HL-60/S4 treated with phorbol 12-myristate 13-acetate at 8.2 ng/mL for 4 days and 3 days (cell line): ENCODE data around the gene PAPOLB.

Experiments
- in situ Hi-C: fragments of 300-500 bp; cut with MboI; formaldehyde crosslinking; loops from 2 replicates; pipeline ENCODE4 v1.15.0; 2022; ENCODE audit warnings: low sequenced_read_pairs

The PAPOLB gene

GRCh38 chr7:4878336-4879335 lies 16.8 kb upstream of the PAPOLB start:
- in situ Hi-C loops: no loop called here

GRCh38 chr7:4876586-4876985 lies 14.8 kb upstream of the PAPOLB start:
- in situ Hi-C loops: no loop called here

- in situ Hi-C loops: no loop called here
Observed at GRCh38 chr7:4875391-4875790, 13.6 kb upstream of the PAPOLB start.

- in situ Hi-C loops: no loop called here
Observed at GRCh38 chr7:4873071-4873944, 11.5 kb upstream of the PAPOLB start.

DNA sequence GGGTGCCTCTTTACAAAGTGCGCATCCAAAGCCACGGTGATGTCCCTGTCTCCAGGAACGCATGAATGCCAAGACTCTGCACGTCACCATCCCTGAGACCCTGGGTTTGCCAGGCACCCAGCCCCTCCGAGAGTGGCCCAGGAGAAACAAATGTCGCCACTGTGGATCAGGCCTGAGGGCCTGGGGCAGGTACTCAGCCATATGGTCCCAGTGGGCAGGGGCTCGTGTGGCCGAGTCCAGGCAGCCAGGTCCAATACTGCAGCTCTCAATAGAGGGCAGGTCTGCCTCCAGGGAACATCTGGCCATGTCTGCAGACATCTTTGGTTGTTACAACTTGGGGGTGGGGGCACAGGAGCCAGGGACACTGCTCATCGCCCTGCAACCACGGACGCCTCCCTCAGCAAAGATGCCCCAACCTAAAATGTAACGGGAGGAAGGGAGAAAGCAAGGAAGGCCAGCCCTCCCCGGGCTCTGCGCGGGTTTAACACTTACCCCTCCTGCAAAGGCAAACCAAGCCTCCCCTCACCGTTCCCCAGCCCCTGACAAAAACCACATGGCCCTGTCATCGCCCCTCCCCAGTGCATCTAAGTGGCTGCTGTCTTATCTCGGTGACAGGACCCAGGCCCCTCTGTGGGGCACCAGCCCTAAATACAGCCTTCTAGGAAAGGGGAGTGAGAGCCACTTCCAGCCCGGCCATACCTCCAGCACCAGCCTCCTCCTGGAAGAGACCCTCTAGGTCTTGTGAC lies 10.3 kb upstream of the PAPOLB start:
- in situ Hi-C loops: no loop called here

DNA sequence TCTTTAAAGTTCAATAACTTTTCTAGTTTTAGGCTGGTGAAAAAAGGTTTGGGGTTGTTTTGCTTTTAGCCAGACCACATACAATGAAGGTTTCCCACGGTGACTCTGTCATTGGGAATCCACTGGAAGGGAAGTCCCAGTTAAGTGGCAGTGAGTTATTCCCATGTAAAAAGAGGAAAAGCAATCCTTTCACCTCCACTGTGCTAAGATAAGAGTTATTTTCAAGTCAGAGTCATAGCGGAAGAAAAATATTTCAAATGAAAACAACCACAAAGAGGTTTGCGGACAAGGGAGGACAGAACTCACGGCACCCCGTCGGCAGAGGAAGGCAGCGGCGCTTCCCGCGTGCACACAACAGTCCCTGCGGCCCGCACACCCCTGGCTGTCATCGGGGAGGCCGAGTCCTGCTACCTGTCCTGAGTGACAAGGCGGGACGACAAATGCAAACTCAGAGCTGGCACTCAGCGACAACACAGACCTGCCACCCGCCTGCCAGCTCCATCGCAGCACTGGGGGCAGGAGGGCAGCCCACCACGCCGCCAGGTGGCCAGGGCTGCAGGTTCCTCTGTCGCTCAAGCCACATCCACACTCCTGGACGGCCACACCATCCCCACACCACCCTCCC lies 9.3 kb upstream of the PAPOLB start:
- in situ Hi-C loops: no loop called here

- in situ Hi-C loops: no loop called here
Observed at GRCh38 chr7:4868493-4868892, 6.7 kb upstream of the PAPOLB start.

- in situ Hi-C loops: no loop called here
Observed at GRCh38 chr7:4866528-4867496, 5.0 kb upstream of the PAPOLB start.

GRCh38 chr7:4862156-4862555 lies 326 bp upstream of the PAPOLB start:
- in situ Hi-C loops: no loop called here

GRCh38 chr7:4861227-4861626 lies 603 bp downstream of the PAPOLB start:
- in situ Hi-C loops: no loop called here

GRCh38 chr7:4857189-4857588 lies 4.6 kb downstream of the PAPOLB start:
- in situ Hi-C loops: no loop called here

DNA sequence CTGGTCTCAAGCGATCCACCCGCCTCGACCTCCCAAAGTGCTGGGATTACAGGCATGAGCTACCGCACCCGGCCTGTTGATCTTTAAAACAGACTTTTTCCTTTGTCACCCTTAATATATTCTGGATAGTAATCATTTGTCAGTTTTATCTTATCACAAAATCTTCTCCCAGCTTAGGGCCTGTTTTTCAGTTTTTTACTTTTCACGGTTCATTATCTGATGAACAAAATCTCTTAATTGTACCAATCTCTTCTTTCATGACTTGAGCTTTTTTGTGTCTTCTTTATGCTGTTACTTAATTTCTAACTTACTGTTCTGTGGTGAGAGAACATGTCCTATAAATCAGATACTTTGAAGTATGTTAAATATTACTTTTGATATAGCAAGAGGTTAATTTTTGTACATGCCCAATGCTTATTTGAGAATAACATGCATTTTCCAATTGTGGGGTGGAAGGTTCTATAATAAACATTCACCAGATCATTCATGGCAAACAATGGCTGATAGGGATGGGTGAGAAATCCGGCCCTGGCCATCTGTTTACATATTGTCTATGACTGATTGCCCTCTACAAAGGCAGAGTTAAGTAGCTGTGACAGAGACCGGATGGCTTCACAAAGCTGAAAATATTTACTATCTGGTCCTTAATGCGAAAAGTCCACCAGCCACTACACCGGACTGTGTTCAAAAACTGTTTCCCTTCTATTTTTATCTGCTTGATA lies 5.3 kb downstream of the PAPOLB start:
- in situ Hi-C loops: no loop called here

- in situ Hi-C loops: no loop called here
Observed at GRCh38 chr7:4854916-4855315, 6.9 kb downstream of the PAPOLB start.

GRCh38 chr7:4851459-4852422 lies 10.1 kb downstream of the PAPOLB start:
- in situ Hi-C loops: no loop called here

GRCh38 chr7:4850262-4850795 lies 11.5 kb downstream of the PAPOLB start:
- in situ Hi-C loops: no loop called here

DNA sequence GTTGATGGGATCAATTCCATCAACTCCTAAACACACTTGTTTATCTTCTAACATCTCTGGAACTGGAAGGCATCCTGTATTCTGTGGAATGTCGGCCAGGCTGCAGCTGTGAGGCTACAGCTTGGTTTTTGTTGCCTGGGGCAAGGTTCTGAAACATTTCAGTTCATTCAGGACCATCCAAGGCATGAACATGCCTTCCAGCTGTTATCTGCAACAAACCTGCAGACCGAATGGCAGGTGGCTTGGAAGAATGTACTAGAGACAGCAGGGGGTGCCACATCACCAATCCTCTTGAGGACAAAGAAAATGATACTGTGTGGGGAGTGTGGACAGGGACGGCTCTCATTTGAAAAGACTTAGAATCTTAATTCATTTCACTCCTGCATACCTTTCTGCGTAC lies 12.4 kb downstream of the PAPOLB start:
- in situ Hi-C loops: loop anchor here (25.0 kb wide), 1 partner anchor 238 kb away; no protein-coding TSS in a partner anchor

DNA sequence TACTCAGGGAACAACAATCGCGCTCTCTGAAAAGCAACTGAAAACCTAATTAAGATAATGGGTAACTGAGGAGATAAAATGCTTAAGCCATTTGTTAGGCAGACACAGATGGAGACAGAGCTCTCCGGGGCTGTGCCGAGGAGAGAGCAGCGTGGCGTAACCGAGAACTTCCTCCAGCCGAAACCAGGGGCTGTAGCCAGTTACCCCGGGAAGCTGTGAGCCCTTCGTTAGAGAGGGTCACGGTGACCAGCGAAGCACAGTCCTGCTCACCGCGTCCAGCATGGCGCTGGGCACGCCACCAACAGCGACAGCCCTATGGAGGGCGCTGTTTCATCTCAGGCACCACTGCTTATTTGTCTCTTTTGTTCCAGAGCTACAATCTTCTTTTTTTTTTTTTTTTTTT lies 16.1 kb downstream of the PAPOLB start:
- in situ Hi-C loops: loop anchor here (25.0 kb wide), 1 partner anchor 242 kb away; no protein-coding TSS in a partner anchor
